ENCODE data around the gene CCNG1.

Gene CCNG1

DNA sequence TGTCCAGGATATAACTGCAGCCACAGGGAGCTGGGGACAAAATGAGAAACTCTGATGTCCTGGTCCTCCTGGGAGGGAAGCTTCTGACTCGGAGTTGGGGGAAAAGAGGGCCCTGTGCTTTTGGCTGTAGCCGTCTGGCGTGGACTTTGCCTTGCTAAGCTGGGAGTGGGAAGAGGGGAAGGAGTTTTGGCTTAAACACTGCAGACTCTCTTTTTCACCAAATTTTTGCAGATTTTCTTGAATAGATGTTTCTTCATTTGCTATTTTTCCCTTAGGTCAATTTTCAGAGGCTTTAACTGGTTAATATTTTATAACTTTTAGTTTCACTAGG lies 52.3 kb downstream of the CCNG1 start:
- DNase-seq (ENCODE audit: low spot score) = no peak

Measured in hematopoietic multipotent progenitor cell treated with erythropoietin and hydrocortisone succinate and interleukin-3 and kit ligand, for 15 days (in vitro differentiated cells).